Keratinocyte (primary cell): ENCODE results near the gene IFI30. TPM values are rescaled to one million over a fixed set of nuclear protein-coding genes. Genes with fewer than 3 reads are reported as not detected.

Experiments used
- DNase-seq: peaks from one replicate; pipeline ENCODE4 v3.0.0-alpha.2; 2011; ENCODE audit warnings: low read depth, missing footprints, low spot score
- FAIRE-seq: peaks from 2 replicates; lab custom pipeline; 2011; peaks lifted over from hg19 to GRCh38; lab: Jason Lieb, UNC
- H2AFZ ChIP-seq: 2 replicates; pipeline ENCODE4 v1.6.0; 2012; ENCODE audit warnings: low read length, control low read depth, inconsistent platforms; ENCODE audit not compliant: control insufficient read depth
- H3K27ac ChIP-seq: 2 replicates; pipeline ENCODE4 v1.5.1; 2011; ENCODE audit warnings: low read length; ENCODE audit not compliant: control insufficient read depth, insufficient read depth
- H3K27me3 ChIP-seq: 3 replicates; pipeline ENCODE4 v1.6.0; 2011; ENCODE audit warnings: low read length; ENCODE audit not compliant: control insufficient read depth, insufficient read depth; ENCODE audit errors: extremely low read depth
- H3K36me3 ChIP-seq, 2 experiments: 2 replicates in 1 of 2; 3 replicates in 1 of 2; pipeline ENCODE4 v1.5.1; 2011; ENCODE audit warnings: low read length in 2 of 2, mild to moderate bottlenecking in 1 of 2; ENCODE audit not compliant: control insufficient read depth in 2 of 2, insufficient read depth in 2 of 2; ENCODE audit errors: extremely low read depth in 1 of 2
- H3K4me1 ChIP-seq: 3 replicates; pipeline ENCODE4 v1.5.1; 2011; ENCODE audit warnings: low read length; ENCODE audit not compliant: control insufficient read depth, insufficient read depth; ENCODE audit errors: extremely low read depth
- H3K4me2 ChIP-seq: 3 replicates; pipeline ENCODE4 v1.6.0; 2011; ENCODE audit warnings: low read depth, low read length; ENCODE audit not compliant: control insufficient read depth, insufficient read depth; ENCODE audit errors: extremely low read depth
- H3K4me3 ChIP-seq, 3 experiments: fragments of 200-600 bp in 1 of 3; sonication (generic) in 1 of 3; 2 replicates in 2 of 3; 3 replicates in 1 of 3; pipeline ENCODE4 v1.5.1; 2011 to 2016; ENCODE audit warnings: low read length in 3 of 3, mild to moderate bottlenecking in 3 of 3, control low read depth in 2 of 3, inconsistent platforms in 1 of 3, low read depth in 1 of 3, mixed read lengths in 1 of 3, mixed run types in 1 of 3, moderate library complexity in 1 of 3; ENCODE audit not compliant: control insufficient read depth in 2 of 3, insufficient read depth in 2 of 3; ENCODE audit errors: extremely low read depth in 1 of 3
- H3K79me2 ChIP-seq: 2 replicates; pipeline ENCODE4 v1.6.0; 2012; ENCODE audit warnings: low read length; ENCODE audit not compliant: control insufficient read depth, insufficient read depth
- H3K9ac ChIP-seq: 3 replicates; pipeline ENCODE4 v1.6.0; 2011; ENCODE audit warnings: low read length; ENCODE audit not compliant: control insufficient read depth, insufficient read depth; ENCODE audit errors: extremely low read depth
- H3K9me1 ChIP-seq: 3 replicates; pipeline ENCODE4 v1.6.0; 2011; ENCODE audit warnings: low read length; ENCODE audit not compliant: control insufficient read depth, insufficient read depth; ENCODE audit errors: extremely low read depth
- H3K9me3 ChIP-seq: 2 replicates; pipeline ENCODE4 v1.5.1; 2012; ENCODE audit warnings: low read depth, low read length; ENCODE audit not compliant: control insufficient read depth
- H4K20me1 ChIP-seq: 3 replicates; pipeline ENCODE4 v1.6.0; 2011; ENCODE audit warnings: low read length; ENCODE audit not compliant: control insufficient read depth, insufficient read depth; ENCODE audit errors: extremely low read depth
- EZH2 ChIP-seq: IDR thresholded peaks from one replicate; pipeline ENCODE4 v1.6.1; 2012; ENCODE audit warnings: inconsistent platforms, mild to moderate bottlenecking, low read length, moderate library complexity
- dilution Hi-C: fragments of 300-500 bp; cut with MboI; formaldehyde crosslinking; loops from one replicate; pipeline ENCODE4 v1.7.0; 2020; ENCODE audit warnings: low sequenced_read_pairs; ENCODE audit not compliant: extremely low pct_ligation_motif_present
- polyA plus RNA-seq, 5 experiments: library from polyadenylated mRNA; depleted of rRNA in 3 of 5; stranded (reverse) in 3 of 5; stranded (forward) in 1 of 5; unstranded in 1 of 5; fragments of >200 nt; gene quantifications; 1 replicate in 1 of 5; 2 replicates in 3 of 5; 3 replicates in 1 of 5; pipeline versions ENCODE4 v1.2.1 to v1.2.3, GENCODE V29; 2011 to 2012; ENCODE audit warnings: missing spikeins in 2 of 5, low read depth in 1 of 5, low replicate concordance in 1 of 5
- TF ChIP-seq, protein P1 (sequence below), 3 experiments: IDR thresholded peaks in 1 of 3; conservative IDR thresholded peaks in 1 of 3; optimal IDR thresholded peaks in 1 of 3; 2 replicates in 2 of 3; 3 replicates in 1 of 3; pipeline versions ENCODE3 to v1.5.1; 2011; ENCODE audit warnings: low read length in 3 of 3, mild to moderate bottlenecking in 3 of 3, moderate library complexity in 2 of 3, control low read depth in 1 of 3, inconsistent platforms in 1 of 3; ENCODE audit not compliant: insufficient read depth in 2 of 3; ENCODE audit errors: extremely low read depth in 1 of 3

Gene IFI30
- polyA plus RNA-seq, 1 donor (not counting 4 experiments of a cell fraction or from before 2014, with no cell fraction given), result 31.3 TPM

GRCh38 chr19:18179957-18180356 lies 6.3 kb downstream of the IFI30 start:
- Histone ChIP-seq H3K27ac (no peak overlapping the region), H3K36me3 (no peaks in the 10 kb centered on the region), H3K4me1 (no peaks in the 10 kb centered on the region), H3K4me2 (no peak overlapping the region), H3K9me1 (no peaks in the 10 kb centered on the region), H3K79me2 (no peaks in the 10 kb centered on the region), H3K4me3 (no peak overlapping the region), H3K9me3 (no peaks in the 10 kb centered on the region), H3K27me3 (no peaks in the 10 kb centered on the region), H3K9ac (no peak overlapping the region), H2AFZ (no peak overlapping the region), H4K20me1 (no peaks in the 10 kb centered on the region)
- FAIRE-seq (no peak), DNase-seq (no peak)
- dilution Hi-C loops, result no loop called here
- TF ChIP-seq, protein P1, sequence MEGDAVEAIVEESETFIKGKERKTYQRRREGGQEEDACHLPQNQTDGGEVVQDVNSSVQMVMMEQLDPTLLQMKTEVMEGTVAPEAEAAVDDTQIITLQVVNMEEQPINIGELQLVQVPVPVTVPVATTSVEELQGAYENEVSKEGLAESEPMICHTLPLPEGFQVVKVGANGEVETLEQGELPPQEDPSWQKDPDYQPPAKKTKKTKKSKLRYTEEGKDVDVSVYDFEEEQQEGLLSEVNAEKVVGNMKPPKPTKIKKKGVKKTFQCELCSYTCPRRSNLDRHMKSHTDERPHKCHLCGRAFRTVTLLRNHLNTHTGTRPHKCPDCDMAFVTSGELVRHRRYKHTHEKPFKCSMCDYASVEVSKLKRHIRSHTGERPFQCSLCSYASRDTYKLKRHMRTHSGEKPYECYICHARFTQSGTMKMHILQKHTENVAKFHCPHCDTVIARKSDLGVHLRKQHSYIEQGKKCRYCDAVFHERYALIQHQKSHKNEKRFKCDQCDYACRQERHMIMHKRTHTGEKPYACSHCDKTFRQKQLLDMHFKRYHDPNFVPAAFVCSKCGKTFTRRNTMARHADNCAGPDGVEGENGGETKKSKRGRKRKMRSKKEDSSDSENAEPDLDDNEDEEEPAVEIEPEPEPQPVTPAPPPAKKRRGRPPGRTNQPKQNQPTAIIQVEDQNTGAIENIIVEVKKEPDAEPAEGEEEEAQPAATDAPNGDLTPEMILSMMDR (optimal IDR thresholded peaks at IDR 0.05 in 1 of 3, IDR thresholded peaks at IDR 0.05 in 1 of 3, conservative IDR thresholded peaks at IDR 0.05 in 1 of 3; ENCODE audit: extremely low read depth in 1 of 3, insufficient read depth in 2 of 3, low read length in 3 of 3), result no peak
- TF ChIP-seq EZH2, result no peak

- no peak overlapping the region for H3K4me3 ChIP-seq
- H2AFZ ChIP-seq, result no peak overlapping the region
- no peaks in the 10 kb centered on the region for H4K20me1 ChIP-seq
- H3K27me3 ChIP-seq, result no peaks in the 10 kb centered on the region
- dilution Hi-C loops, result no loop called here
- no peak overlapping the region for H3K9ac ChIP-seq
- FAIRE-seq, result no peak
- no peaks in the 10 kb centered on the region for H3K9me1 ChIP-seq
- no peaks in the 10 kb centered on the region for H3K79me2 ChIP-seq
- H3K4me1 ChIP-seq, result no peaks in the 10 kb centered on the region
- no peak overlapping the region for H3K4me2 ChIP-seq
- H3K36me3 ChIP-seq, result no peaks in the 10 kb centered on the region
- H3K9me3 ChIP-seq, result no peaks in the 10 kb centered on the region
- TF ChIP-seq, protein P1 (optimal IDR thresholded peaks at IDR 0.05 in 1 of 3, IDR thresholded peaks at IDR 0.05 in 1 of 3, conservative IDR thresholded peaks at IDR 0.05 in 1 of 3; ENCODE audit: extremely low read depth in 1 of 3, insufficient read depth in 2 of 3, low read length in 3 of 3), result no peak
- TF ChIP-seq EZH2, result no peak
- DNase-seq, result no peak
- no peak overlapping the region for H3K27ac ChIP-seq
Observed at GRCh38 chr19:18183529-18183928, 9.9 kb downstream of the IFI30 start.
